NCI-H69 (cell line): Measurements from ENCODE around the gene SLC30A2.
"Not testable (repeated sequence)": the region's sequence is repeated elsewhere in the genome, so short reads cannot be mapped to it uniquely, and the experiment has no call there.

Source experiments
- DNase-seq: peaks from one replicate; lab custom pipeline; 2025; lab: John Stamatoyannopoulos, UW

Gene SLC30A2, protein sequence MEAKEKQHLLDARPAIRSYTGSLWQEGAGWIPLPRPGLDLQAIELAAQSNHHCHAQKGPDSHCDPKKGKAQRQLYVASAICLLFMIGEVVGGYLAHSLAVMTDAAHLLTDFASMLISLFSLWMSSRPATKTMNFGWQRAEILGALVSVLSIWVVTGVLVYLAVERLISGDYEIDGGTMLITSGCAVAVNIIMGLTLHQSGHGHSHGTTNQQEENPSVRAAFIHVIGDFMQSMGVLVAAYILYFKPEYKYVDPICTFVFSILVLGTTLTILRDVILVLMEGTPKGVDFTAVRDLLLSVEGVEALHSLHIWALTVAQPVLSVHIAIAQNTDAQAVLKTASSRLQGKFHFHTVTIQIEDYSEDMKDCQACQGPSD

DNA sequence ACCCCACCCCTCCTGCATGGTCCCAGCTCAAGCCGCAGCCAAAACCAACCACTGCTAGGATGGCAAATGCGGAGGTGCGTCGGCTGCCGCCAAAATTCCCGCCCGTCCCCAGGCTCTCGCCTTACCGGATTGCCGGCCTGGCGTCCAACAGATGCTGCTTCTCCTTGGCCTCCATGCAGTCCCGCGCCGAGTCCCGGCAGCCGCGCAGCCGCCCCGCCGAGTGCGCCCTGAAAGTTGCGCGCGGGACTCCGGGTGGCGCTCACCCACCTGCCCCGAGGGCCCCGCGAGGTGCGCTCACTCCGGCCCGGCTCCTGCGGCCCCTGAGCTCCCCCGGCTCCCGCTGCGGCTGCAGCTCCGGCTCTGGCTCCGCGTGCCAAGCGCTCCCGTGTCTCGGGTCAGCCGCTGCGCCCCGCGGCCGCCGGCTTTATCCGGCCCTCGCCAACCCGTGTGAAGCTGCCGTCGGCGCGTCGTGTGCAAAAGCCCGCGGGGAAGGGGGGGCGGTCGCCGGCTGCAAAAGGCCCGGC, at the start of gene SLC30A2:
TSS of gene SLC30A2 (minus strand) at position 397 of the 524 bp plus-strand sequence. CDS start at position 175, 222 bp downstream.
- peak; percentile 44 for DNase-seq

DNA sequence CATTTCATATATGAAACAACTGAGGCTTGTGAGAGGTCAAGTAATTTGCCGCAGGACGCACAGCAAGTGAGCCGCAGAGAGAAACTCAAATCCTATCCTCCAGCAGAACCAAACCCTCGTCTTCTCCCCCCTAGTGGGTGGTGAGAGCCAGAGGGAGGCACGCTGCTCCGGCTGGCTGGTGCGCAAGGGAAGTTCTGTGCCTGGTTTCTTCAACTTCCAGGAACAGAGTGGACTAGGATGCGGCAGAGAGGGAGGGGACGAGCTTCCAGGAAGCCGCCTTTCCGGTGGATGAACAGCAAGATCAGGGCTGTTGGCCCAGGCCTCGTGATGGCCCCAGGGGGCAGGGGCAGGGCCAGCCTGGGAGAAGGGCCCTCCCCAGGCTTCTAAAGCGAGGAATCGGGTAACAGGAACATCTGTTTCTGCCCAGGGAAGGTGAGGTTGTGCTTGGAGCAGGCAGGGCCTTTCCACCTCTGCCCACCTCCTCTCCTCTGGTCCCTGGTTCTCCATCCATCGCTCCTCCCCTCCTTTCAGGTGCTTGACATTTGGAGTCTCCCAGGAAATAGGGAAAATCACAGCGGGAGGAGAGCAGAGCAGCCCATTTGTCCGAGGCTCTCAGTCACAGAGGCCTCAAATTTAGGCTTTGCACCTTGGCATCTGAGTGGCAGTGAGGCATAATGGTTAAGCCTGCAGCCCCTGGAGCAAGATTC, 48.9 kb upstream of the SLC30A2 start:
- DNase-seq = peak; percentile 89

DNA sequence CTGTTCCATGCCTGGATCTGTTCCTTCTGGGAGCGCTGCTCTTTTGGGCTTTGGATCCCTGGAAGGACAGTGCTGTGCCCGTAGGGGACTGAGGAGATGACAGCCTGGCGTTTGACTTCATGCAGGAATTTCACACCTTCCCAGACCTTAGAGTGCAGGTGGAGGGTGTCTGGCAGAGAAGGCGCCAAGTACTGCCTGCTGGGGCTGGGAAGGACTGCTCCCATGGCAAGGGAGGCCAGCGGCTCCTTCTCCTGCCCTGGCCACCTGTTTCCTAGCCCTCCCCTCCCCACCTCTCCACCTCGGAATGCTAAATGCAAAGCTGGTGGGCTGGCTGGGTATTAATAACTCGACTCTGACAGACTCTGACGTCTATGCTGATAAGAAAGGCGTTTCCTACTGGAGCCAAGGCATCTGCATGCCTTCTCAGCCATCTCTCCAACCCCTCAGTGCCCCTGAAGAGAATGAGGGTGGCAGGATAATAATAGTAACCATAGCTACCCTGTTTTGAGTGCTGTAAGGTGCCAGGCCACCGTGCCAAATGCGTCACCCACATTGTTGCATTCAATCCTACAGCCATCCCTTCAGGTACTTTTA, 48.3 kb upstream of the SLC30A2 start:
- DNase-seq = peak; percentile 28

DNA sequence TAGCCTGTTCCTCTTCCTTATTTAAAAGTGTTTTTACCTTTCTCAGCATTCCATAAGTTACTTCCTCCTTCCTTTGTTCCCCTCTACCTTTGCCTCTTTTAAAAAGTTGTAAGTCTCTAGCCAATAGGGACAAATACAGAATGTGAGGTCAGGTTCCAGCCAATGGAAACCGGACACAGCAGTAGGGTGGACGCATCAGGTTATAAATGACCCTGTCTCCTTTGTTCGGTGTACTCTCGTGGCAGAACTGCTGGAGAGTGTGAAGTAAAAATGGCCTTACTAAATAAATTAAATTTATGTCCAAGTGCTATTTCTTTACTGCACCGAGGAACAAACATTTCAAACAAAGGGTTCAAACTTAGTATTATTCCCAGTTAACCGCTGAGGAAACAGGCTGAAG, 47.7 kb upstream of the SLC30A2 start:
- DNase-seq = not testable (repeated sequence)

DNA sequence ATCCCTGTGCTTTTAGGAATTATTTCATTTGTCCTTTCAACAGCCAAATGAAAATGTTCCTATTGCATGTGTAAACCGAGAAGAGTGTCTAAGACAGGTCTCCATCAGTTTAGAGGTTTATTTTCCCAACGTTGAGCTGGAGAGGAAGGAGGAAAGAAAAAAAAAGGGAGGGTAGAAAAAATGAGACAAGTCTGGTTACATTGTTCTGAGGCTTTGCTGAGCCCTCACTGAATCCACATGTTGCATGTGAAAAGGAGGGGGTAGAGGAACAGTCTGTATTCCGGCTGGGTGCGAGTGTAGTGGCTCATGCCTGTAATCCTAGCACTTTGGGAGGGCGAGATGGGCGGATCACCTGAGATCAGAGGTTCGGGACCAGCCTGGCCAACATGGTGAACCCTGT, 46.5 kb upstream of the SLC30A2 start:
- DNase-seq = no peak

DNA sequence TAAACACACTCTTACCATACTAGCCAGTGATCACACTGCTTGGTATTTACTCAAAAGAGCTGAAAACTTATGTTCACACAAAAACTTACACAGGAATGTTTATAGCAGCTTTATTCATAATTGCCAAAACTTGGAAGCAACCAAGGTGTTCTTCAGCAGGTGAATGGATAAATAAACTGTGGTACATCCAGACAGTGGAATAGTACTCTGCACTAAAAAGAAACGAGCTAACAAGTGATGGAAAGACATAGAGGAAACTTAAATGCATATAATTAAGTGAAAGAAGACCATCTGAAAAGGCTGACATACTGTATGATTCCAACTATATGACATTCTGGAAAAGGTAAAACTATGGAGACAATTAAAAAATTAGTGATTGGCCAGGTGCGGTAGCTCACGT, 45.0 kb upstream of the SLC30A2 start:
- no peak for DNase-seq

DNA sequence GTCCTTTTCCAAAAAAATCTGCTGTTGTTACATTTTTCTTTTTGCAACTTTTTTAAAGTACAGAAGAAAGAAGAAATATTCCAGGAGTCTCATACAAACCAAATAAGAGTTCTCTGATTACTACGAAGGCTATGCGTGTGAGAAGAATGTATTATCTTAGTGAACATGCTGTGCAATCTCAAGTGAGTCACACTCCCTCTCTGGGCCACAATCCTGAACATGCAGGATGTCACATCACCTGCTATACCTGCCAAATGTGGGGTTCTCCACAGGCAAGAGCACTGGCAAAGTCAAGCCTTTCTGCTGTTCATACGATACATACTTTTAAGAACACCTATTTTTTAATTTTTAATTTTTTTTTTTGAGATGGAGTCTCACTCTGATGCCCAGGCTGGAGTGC, 43.2 kb upstream of the SLC30A2 start:
- no peak for DNase-seq

DNA sequence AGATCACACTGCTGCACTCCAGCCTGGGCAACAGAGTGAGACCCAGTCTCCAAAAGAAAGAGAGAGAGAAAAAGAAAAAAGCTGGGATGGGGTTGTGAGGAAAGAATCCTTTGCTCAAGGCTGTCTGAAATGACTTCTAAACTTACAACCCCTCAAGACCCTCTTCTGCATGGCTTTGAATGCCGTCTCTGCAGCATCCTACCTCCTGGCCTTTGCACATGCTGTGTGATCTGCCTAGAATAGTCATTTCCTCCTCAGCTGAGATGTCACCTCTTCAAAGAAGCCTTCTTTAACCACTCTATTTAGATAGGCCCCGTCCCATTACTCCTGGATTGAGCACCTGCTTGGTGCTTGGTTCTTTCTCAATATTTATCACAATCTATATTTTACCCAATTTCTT, 38.9 kb upstream of the SLC30A2 start:
- no peak for DNase-seq

DNA sequence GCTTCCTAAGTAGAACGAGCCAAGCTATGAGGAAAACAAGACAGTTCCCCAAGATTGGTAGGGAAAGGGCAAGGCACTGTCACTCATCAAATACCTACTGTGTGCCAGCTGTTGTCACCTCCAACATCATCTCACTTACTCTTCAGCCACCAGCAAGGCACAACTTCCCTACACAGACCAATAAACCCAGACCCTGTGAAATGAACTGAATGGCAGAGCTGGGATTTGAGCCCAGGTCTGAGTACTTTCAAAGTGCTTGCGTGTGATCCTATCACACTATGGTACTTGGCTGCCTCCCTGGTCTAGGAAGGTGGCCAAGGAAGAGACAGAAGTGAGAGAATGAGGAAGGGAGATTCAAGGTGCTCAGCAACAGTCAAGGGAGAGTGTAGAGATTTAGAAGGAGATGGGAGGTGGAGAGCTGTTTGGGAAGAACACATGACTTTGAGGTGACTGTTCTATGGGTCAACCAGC, 38.2 kb upstream of the SLC30A2 start:
- no peak for DNase-seq

DNA sequence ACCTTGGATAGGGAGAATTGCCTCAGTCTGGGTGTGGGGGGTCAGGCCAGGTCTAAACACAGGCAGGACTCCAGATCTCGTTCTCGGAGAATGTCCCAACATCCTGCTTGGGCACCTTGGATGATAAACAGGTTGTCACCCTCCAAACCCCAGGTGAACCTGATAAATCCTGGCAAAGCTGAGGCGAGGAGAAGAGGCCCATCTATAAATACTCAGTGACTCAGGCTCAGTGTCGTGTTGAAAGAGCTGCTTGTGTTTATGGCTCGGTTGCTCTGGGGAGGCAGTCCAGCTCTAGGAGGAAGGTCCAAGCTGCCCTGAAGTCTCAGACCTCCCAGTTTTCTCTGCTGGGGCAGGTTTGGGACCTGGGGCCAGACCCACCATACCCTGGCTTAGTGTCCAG, 37.3 kb upstream of the SLC30A2 start:
- DNase-seq = no peak

DNA sequence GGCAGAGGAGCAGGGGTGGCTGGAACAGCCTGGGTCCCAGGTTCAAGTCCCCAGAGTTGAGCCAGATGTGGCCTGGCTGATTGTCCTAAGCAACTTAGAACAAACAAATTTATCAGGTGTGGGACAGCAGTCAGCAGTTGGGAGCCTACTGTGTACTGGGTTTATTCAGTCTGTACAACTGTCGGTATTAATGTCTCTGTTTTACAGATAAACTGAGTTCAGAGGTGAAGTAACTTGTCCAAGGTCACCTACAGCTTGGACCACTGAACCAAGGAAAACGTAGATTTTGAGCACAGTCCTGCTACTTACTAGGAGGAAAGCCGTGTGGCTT, 36.1 kb upstream of the SLC30A2 start:
- DNase-seq = no peak

DNA sequence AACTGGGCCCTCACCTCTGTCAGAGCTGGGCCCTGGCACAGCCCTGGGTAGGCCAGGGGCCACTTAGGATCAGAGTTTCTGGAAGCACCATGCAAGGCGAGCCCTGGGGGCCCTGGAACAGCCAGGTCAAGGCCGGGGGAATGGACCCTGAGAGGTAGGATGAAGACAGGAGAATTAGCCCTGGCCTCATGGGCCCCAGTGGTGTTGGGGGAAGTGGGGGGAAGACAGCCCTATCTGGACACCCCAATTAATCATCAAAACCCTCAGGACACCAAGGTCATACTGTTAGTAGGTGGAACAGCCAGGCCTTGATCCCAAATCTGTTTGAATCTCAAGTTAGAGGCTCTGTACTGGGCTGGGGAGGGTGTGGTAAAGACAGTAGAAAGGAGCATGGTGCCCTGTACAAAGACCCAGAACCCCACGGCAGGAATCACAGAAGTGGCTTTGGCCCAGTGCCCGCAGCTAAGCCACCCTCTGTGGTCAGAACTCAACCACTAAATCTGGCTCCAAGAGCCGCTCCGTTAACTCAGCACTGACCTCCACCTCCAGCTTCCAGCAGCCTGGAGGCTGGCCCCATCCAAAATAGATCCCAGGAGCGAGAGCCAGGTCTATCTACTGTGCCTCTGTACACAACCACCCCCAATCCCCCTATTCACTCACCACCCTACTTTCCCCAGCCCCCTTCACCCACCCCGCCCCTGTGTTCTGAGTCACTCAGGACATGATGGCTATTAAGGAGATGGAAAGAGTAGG, 35.5 kb upstream of the SLC30A2 start:
- no peak for DNase-seq

DNA sequence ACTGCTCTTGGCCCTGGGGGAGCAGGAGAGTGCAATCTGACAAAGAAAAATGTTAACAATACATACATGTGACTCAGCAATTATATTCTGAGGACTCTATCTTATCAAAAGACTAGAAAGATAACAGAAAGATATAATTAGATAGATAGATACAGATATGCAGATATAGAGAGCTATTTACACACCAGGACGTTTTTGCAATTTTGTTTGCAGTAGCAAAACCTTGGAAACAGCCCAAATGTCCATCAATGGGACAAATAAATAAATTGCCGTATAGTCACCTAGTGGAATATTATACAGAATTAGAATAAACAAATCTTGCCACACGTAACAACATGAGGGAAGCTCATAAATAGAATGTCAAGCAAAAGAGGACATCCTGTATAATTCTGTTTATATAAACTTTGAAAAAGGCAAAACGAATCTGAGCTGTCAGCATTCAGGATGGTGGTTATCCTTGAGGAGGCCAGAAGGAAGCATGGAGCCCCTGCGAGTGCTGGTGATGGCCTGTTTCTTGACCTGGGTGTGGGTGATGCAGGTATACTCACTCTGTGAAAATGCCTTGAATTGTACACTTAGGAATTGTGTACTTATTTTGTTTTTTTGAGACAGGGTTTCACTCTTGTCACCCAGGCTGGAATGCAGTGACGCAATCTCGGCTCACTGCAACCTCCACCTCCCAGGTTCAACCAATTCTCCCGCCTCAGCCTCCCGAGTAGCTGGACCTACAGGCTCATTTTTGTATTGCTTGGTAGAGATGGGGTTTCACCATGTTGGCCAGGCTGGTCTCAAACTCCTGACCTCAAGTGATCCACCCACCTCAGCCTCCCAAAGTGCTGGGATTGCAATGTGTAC, 34.3 kb upstream of the SLC30A2 start:
- no peak for DNase-seq

DNA sequence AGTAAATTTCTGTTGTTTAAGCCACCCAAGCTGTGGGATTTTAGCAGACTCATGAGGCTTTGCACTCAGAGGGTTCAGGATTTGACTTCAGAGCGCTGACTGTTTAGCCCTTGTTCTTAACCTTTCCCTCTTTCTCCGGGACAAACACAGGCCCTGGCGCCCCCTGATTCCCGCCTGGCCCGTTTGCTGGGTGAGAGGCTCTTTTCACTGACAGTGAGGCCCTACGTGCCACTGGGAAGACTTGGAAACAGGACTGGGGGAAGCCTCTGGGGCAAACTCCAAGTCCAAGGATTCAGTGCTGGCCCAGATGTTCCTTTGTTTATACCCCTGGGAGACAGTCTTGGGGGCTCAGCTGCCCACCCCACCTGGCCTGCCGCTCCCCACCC, 33.3 kb upstream of the SLC30A2 start:
- DNase-seq = no peak

DNA sequence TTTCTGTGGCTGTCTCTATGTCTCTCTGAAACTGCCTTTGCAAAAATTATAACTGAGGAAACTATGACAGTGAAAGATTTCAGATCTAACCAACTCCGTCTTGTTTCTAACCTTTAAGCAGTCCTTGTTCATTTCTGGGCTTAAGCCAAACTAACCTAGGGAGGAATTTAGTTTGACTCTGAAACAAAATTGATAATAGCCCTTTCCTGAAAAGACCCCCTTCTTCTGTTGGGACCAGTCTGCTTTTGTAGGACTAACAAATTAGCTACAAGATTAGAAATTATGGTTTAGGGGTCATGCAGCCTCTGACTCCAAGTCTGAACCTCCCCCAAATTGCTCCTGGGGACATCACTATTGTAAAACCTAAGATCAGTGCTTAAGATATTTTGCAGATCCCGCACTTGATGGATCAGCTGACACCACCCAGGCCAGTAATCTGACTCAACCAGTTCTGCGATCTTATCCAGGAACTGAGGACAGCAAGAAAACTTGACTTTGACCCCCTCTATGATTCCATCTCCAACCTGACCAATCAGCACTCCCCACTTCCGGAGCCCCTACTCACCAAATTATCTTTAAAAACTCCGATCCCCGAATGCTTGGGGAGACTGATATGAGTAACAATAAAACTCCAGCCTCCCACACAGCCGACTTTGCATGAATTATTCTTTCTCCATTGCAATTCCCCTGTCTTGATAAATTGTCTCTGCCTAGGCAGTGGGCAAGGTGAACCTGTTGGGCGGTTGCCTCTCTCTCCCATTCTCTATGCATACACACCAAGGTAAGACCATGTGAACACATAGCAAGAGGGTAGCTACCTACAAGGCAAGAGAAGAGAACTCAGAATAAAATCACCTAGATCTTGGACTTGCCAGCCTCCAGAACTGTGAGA, 32.6 kb upstream of the SLC30A2 start:
- no peak for DNase-seq

DNA sequence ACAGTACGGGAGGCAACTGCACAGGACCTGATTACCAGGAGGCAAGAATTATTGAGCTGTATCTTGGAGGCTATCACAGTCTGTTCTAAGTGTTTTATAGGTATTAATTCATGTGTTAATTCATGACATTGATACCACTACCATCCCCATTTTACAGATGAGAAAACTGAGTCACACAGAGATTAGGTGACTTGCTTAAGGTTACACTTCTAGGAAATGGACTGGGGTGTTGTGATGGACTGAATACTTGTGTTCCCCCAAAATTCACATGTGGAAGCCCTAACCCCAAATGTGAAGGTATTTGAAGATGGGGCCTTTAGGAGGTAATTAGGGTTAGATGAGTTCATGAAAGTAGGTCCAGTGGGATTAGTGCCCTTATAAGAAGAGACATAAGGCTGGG, 31.6 kb upstream of the SLC30A2 start:
- DNase-seq = no peak

DNA sequence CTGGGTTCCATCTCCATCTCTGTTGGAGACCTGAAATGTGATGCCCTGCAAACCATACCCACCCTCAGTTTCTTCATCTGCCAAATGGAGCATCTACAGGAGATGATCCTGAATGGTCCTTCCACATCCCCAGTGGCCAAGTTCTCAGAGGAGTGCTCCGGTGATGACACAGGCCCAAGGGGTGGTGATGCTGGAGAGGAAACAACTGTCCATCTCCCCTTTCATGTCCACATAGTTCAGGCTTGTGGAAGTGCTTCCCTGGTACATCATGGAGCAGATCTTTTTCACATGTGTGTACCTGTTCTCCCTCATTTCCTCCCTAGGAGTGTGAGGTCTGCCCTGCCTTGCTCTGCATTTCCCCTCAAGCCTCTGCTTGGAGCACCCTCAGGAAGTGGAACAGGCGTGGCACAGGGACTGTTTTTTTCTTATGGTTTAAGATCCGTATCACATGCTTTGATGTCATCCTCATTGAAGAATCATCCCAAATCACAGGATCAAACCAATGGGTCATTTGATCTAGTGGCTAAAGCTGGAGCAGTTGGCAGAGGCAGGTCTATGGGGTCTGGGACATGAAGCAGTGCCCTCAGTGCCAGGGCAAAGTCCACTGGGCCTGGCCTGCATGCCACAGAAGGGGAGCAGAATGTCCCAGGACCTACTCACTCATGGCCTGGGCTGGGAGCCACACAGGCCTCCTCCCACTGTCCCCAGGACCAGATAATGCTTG, 29.7 kb upstream of the SLC30A2 start:
- DNase-seq = no peak

DNA sequence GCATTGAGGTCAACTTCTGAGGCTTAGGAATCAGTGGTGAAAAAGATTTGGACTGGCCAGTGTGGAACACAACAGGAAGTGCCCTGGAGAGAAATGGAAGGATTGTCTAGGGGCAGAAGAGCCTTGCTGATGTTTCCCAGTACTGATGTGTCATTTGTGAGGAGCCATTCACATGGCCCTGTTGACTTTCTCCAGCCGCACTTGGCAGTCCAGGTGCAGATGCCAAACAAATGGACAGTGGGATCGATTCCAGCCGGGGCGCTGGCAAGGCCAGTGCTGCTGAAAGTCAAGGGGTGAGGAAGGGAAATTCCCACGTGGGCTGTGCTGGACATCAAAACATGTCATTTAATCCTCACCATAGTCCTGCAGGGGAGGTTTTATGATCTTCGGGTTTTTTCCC, 26.4 kb upstream of the SLC30A2 start:
- no peak for DNase-seq

DNA sequence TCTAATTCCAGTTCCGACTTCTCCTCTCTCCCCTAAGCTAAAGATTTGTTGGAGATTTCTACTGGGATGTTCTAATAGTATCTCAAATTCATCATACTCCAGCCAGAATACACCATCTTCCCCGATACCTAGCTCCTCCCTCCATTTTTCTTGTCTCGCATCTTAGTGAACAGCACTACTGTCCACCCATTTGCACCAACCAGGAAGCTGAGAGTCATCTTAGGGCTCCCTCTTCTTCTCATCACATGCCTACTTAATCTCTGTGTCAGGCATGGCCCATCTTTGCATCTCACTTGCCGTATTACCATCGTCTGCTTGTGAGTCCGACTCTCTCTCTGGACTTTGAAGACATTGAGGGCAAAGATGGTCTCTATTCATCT, 25.0 kb upstream of the SLC30A2 start:
- no peak for DNase-seq
